ENCODE results near the gene UMOD.

The UMOD gene

DNA sequence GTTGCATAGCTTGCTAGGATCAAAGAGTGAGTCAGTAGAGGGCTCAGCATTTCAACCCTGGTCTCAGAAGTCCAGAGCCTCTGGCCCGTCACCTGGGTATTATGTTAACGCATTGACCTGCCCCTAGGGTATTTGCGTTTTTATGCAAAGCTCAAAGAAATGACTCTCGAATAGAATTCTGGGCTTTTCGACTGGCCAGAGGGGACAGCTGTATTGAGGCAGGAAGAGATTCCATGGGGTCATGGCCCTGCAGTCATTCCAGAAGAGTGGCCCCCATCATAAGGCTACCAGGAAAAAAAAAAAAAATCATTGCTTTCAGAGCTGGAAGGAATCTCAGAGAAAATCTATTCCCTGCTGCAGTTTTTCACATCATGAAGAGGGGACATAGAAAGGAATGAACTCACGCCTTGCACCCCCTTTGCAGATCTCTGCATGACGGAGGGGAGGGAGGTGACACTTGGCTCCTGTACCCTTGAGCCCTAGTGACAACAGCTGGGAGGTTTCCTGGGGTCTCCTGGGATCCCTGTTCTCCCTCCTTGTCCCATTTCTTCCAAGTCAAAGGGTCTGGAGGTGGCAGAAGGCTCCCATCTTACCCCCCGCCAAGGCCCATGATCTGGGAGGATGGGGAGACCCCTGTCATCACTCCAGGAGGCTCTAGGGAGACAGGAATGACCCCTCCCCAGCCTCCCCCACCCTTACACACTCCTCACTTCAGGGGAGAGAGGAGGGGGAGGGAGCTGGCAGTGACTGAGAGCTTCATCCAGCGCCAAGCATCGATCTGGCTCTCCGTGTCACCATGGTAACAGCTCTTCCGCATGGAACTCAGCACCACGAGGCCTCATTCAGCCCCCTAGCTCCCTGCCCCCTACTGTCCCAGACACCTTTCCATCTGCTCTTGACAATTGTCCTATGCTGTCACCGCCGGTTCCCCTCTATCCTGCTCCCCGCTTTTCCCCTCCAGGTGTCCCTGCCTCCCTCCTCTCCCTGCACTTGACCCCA is 61.0 kb downstream of the UMOD start:
- no peak for DNase-seq

DNA sequence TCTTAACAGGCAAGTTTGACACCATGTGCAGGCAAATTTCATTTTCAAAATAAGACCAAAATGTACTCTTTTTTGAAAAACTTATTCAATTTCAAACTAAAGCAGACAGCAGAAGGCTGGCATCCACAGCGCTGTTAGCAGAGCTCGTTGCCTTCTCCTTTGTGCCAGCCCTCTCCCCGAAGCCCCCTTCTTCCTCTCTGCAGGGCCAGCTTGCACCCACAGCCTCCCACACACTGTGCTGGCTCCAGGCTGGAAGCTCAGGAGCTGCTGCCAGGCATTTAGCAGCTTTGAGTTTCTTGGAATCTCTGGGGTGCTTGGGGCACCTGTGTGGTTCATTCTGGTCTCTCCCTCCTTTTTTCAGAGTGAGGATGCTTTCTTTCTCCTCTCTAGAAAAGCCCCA is 62.9 kb downstream of the UMOD start:
- DNase-seq: no peak

DNA sequence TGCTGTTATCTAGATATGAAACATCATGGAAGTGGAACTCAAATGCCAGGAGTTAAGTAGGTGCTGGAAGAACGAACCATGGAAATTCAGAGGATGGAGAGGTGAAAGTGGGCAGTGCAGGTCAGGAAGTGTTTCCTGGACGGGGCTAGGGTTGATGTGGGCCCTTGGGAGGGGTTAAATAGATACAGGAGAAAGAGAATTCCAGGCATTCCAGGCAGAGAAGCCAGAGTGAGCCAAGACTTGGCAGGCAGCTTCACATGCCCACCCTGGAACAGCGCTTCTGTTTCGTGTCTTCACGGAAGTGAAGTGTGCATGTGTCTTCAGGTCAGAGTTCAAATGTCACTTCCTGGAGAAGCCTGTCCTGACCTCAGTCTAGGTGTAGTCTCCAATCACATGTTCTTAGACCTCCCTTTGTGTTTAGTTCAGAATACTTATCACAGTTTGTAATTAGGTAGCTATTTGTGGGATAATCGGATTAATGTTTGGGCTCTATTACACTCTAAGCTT is 66.5 kb downstream of the UMOD start:
- DNase-seq: no peak

Data from 8988T (cell line).